AG04449 (cell line): Measurements from ENCODE around the gene TEX36.
A peak's percentile ranks its signal among the peaks of the same experiment; 100 is the strongest.

ENCODE experiments used
- CTCF ChIA-PET: fragments of 350-600 bp; formaldehyde crosslinking; extraction: SDS; loops from one replicate; lab custom pipeline; 2021; ENCODE audit warnings: antibody characterized with exemption; lab: Yijun Ruan, JAX
- POLR2A ChIA-PET: fragments of 400-600, 350-600 bp; formaldehyde crosslinking; extraction: SDS; loops from one replicate; lab custom pipeline; 2020; ENCODE audit warnings: antibody characterized with exemption, inconsistent platforms; lab: Yijun Ruan, JAX
- DNase-seq: peaks from one replicate; pipeline ENCODE4 v3.0.0-alpha.2; 2010; ENCODE audit warnings: low read depth, low spot score
- H3K4me3 ChIP-seq: 2 replicates; pipeline ENCODE4 v1.5.1; 2011; ENCODE audit warnings: low read depth, mild to moderate bottlenecking, control low read depth, low read length
- TF ChIP-seq, protein P1 (sequence below): IDR thresholded peaks from one replicate; pipeline ENCODE4 v1.5.1; 2011; ENCODE audit warnings: mild to moderate bottlenecking, moderate library complexity, low read length, control low read depth, inconsistent platforms; ENCODE audit not compliant: insufficient read depth; ENCODE audit errors: missing control alignments

TEX36 gene

DNA sequence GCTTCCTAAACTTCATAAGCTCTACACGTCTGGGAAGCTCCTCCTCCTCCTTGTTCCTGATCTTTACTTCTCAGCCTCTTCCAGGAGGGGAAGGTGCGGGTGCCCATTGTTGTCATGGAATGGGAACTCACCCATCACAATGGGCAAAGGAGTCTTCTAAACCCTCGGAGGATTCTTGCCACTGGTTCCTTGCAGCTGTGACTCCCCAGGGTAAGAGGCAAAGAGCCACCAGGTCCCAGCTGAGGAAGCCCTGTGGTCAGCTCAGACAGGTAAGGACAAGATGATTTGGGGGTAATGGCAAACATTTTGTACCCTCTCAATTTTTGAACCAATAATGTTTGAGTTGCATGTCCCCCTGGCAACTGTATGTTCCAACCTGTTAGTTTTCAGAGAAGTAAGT, at the start of gene TEX36:
Gene TEX36, minus strand, starts transcription at position 101 of the 400 bp plus-strand sequence. CDS start 174 bp downstream, outside the sequence.
- TF ChIP-seq, protein P1, sequence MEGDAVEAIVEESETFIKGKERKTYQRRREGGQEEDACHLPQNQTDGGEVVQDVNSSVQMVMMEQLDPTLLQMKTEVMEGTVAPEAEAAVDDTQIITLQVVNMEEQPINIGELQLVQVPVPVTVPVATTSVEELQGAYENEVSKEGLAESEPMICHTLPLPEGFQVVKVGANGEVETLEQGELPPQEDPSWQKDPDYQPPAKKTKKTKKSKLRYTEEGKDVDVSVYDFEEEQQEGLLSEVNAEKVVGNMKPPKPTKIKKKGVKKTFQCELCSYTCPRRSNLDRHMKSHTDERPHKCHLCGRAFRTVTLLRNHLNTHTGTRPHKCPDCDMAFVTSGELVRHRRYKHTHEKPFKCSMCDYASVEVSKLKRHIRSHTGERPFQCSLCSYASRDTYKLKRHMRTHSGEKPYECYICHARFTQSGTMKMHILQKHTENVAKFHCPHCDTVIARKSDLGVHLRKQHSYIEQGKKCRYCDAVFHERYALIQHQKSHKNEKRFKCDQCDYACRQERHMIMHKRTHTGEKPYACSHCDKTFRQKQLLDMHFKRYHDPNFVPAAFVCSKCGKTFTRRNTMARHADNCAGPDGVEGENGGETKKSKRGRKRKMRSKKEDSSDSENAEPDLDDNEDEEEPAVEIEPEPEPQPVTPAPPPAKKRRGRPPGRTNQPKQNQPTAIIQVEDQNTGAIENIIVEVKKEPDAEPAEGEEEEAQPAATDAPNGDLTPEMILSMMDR: no peak
- no peak for DNase-seq
- H3K4me3 ChIP-seq: no peak within 1 kb of the TSS
- ChIA-PET POLR2A (no interaction called here), CTCF (no interaction called here)

- TF ChIP-seq, protein P1: no peak
- CTCF ChIA-PET: interaction anchor here (1.0 kb wide), 1 partner anchor 10 kb away, joined by 4 read pairs; no protein-coding TSS in a partner anchor
- no peak for DNase-seq
- H3K4me3 ChIP-seq: no peak overlapping the region
- POLR2A ChIA-PET: no interaction called here
Observed at GRCh38 chr10:125727436-125727835, 44.5 kb upstream of the TEX36 start.

DNA sequence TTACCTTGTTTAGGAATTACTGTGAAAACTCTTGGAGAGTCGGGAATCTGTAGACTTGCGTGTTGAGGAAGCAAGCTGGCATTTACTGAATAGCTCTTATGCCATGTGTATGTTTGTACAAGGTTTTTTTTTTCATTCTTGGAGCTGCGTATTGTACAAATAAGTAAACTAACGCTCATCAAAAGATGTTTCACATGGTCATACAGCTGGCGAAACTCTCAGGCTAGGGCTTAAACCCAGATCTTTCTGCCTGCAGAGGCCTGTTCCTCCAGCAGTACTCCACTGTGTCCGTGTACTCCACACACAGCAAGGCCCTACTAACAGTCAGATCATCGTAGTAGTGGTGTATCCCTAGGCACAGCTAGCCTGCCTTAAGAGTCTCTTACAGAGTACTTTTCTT, 44.0 kb upstream of the TEX36 start:
- TF ChIP-seq, protein P1: no peak
- no peak for DNase-seq
- H3K4me3 ChIP-seq: no peak overlapping the region
- CTCF ChIA-PET: interaction anchor here (1.0 kb wide), 1 partner anchor 11 kb away, joined by 4 read pairs; no protein-coding TSS in a partner anchor
- POLR2A ChIA-PET: no interaction called here

- DNase-seq: no peak
- TF ChIP-seq, protein P1: no peak
- ChIA-PET POLR2A (no interaction called here), CTCF (interaction anchor here (1.0 to 1.2 kb wide), 2 partner anchors 29 to 730 kb away, joined by 3 read pairs; no protein-coding TSS in a partner anchor)
- H3K4me3 ChIP-seq: no peak overlapping the region
Observed at GRCh38 chr10:125722811-125723210, 39.8 kb upstream of the TEX36 start.

GRCh38 chr10:125721035-125721434, 38.1 kb upstream of the TEX36 start:
- ChIA-PET CTCF (no interaction called here), POLR2A (no interaction called here)
- DNase-seq: no peak
- TF ChIP-seq, protein P1: no peak
- H3K4me3 ChIP-seq: no peak overlapping the region

GRCh38 chr10:125720002-125720382, 37.0 kb upstream of the TEX36 start:
- ChIA-PET POLR2A (interaction anchor here (0.7 to 1.8 kb wide), 4 partner anchors 10 to 1622 kb away, joined by 3 to 6 read pairs (median 4); no protein-coding TSS in a partner anchor), CTCF (no interaction called here)
- H3K4me3 ChIP-seq: peak overlapping the region; percentile 88
- TF ChIP-seq, protein P1: no peak
- no peak for DNase-seq
